ENCODE data around the gene RDH5. TPM values are rescaled to one million over a fixed set of nuclear protein-coding genes. Genes with fewer than 3 reads are reported as not detected.
"Not testable (repeated sequence)": the region's sequence is repeated elsewhere in the genome, so short reads cannot be mapped to it uniquely, and the experiment has no call there.

The RDH5 gene
- total and polyA plus RNA-seq, 11 donors = 5.9 to 42.4 (median 17.4) TPM

- no peak for ATAC-seq
- intact Hi-C loops (cut with DNase I) = no loop called here
- H3K27ac ChIP-seq = no peak overlapping the region
- no peaks in the 10 kb centered on the region for H3K27me3 ChIP-seq
- TF ChIP-seq POLR2A (IDR thresholded peaks at IDR 0.05) (no peak), CTCF (IDR thresholded peaks at IDR 0.05) (no peak)
- peaks cover 0 to 99% (median 84%) of the 10 kb centered on the region in 9 donors for H3K36me3 ChIP-seq
- H3K9me3 ChIP-seq = no peaks in the 10 kb centered on the region
- H3K4me1 ChIP-seq = no peaks in the 10 kb centered on the region
- 78 to 86% (median 84%) methylated on average over 2 of the region's 2 CpGs for WGBS, 4 donors
- DNase-seq = no peak
- no peak overlapping the region for H3K4me3 ChIP-seq
Observed at GRCh38 chr12:55757701-55758100, 37.5 kb downstream of the RDH5 start.

- H3K27me3 ChIP-seq; H3K9me3 ChIP-seq; intact Hi-C loops (cut with DNase I); H3K4me3 ChIP-seq; H3K27ac ChIP-seq; ATAC-seq; H3K4me1 ChIP-seq; DNase-seq: not testable (repeated sequence)
- peaks cover 0 to 99% (median 80%) of the 10 kb centered on the region in 9 donors for H3K36me3 ChIP-seq
- WGBS, 4 donors = 98 to 99% (median 99%) methylated on average over 4 of the region's 4 CpGs
Observed at GRCh38 chr12:55758575-55758974, 38.4 kb downstream of the RDH5 start.

- Histone ChIP-seq H3K9me3 (no peaks in the 10 kb centered on the region), H3K4me1 (no peaks in the 10 kb centered on the region), H3K27ac (no peak overlapping the region), H3K36me3 (peaks cover 0 to 87% (median 67%) of the 10 kb centered on the region in 9 donors), H3K4me3 (no peak overlapping the region), H3K27me3 (no peaks in the 10 kb centered on the region)
- 92 to 97% (median 95%) methylated on average over 6 of the region's 6 CpGs for WGBS, 4 donors
- intact Hi-C loops (cut with DNase I) = no loop called here
- DNase-seq (no peak), ATAC-seq (no peak)
- TF ChIP-seq CTCF (IDR thresholded peaks at IDR 0.05) (no peak), POLR2A (IDR thresholded peaks at IDR 0.05) (no peak)
Observed at GRCh38 chr12:55760663-55761062, 40.5 kb downstream of the RDH5 start.

- H3K4me1 ChIP-seq = no peaks in the 10 kb centered on the region
- H3K36me3 ChIP-seq = peaks cover 0 to 83% (median 64%) of the 10 kb centered on the region in 9 donors
- ATAC-seq (no peak), DNase-seq (no peak)
- no peaks in the 10 kb centered on the region for H3K9me3 ChIP-seq
- no peak overlapping the region for H3K4me3 ChIP-seq
- no peak overlapping the region for H3K27ac ChIP-seq
- no peak for TF ChIP-seq CTCF (IDR thresholded peaks at IDR 0.05)
- TF ChIP-seq POLR2A (IDR thresholded peaks at IDR 0.05) = no peak
- intact Hi-C loops (cut with DNase I) = no loop called here
- H3K27me3 ChIP-seq = no peaks in the 10 kb centered on the region
Observed at GRCh38 chr12:55762646-55763045, 42.5 kb downstream of the RDH5 start.

- Histone ChIP-seq H3K4me3 (no peak overlapping the region), H3K36me3 (peaks cover 0 to 70% (median 53%) of the 10 kb centered on the region in 9 donors), H3K4me1 (no peaks in the 10 kb centered on the region), H3K27me3 (no peaks in the 10 kb centered on the region), H3K9me3 (no peaks in the 10 kb centered on the region), H3K27ac (no peak overlapping the region)
- TF ChIP-seq POLR2A (IDR thresholded peaks at IDR 0.05) (no peak), CTCF (IDR thresholded peaks at IDR 0.05) (no peak)
- intact Hi-C loops (cut with DNase I) = no loop called here
- ATAC-seq (no peak), DNase-seq (no peak)
- 85 to 92% (median 86%) methylated on average over 5 of the region's 5 CpGs for WGBS, 4 donors
Observed at GRCh38 chr12:55765736-55766290, 45.6 kb downstream of the RDH5 start.

Data from heart left ventricle (tissue), 16 donors.